Gastrocnemius medialis (tissue), 4 donors: ENCODE data around the gene GFRA3. TPM values are rescaled to one million over a fixed set of nuclear protein-coding genes. Genes with fewer than 3 reads are reported as not detected.
"Not testable (repeated sequence)": the region's sequence is repeated elsewhere in the genome, so short reads cannot be mapped to it uniquely, and the experiment has no call there.

Experiments
- ATAC-seq, 2 donors: fragments of 150-250 bp; one replicate each; pipeline ENCODE4 v1.9.1; 2016
- DNase-seq, 2 donors: peaks; one replicate each; pipeline ENCODE4 v3.0.0-alpha.2; 2019
- H3K27ac ChIP-seq, 4 donors: fragments of 200-600 bp; sonication (generic); 1 replicate in 1 of 4; 2 replicates in 3 of 4; pipeline ENCODE4 v1.5.1; 2016 to 2018; ENCODE audit warnings: mild to moderate bottlenecking in 2 of 4, moderate library complexity in 1 of 4
- H3K27me3 ChIP-seq, 3 donors: fragments of 200-600 bp; sonication (generic) in 2 of 3; 1 replicate in 1 of 3; 2 replicates in 2 of 3; pipeline versions ENCODE4 v1.5.1 to v1.6.0; 2016 to 2019; ENCODE audit warnings: mild to moderate bottlenecking in 1 of 3, moderate library complexity in 1 of 3
- H3K36me3 ChIP-seq, 2 donors: fragments of 200-600 bp; sonication (generic) in 1 of 2; one replicate each; pipeline ENCODE4 v1.5.1; 2017 to 2018
- H3K4me1 ChIP-seq, 2 donors: fragments of 200-600 bp; sonication (generic) in 1 of 2; one replicate each; pipeline ENCODE4 v1.5.1; 2016 to 2017; ENCODE audit warnings: mild to moderate bottlenecking in 2 of 2
- H3K4me3 ChIP-seq, 4 donors: fragments of 200-600 bp; sonication (generic) in 3 of 4; 1 replicate in 1 of 4; 2 replicates in 3 of 4; pipeline ENCODE4 v1.5.1; 2016 to 2019; ENCODE audit warnings: mild to moderate bottlenecking in 2 of 4
- H3K9me3 ChIP-seq, 3 donors: fragments of 200-600 bp; sonication (generic) in 2 of 3; 1 replicate in 1 of 3; 2 replicates in 2 of 3; pipeline ENCODE4 v1.5.1; 2016 to 2019
- POLR2A ChIP-seq, 2 donors: fragments of 450-650 bp; IDR thresholded peaks; one replicate each; pipeline ENCODE4 v1.6.1; 2017; ENCODE audit warnings: antibody characterized with exemption in 2 of 2, mild to moderate bottlenecking in 2 of 2, moderate library complexity in 2 of 2
- in situ Hi-C, 4 donors: fragments of 200-750 bp; cut with MboI; loops; one replicate each; pipeline versions ENCODE4 v1.15.0 to v1.8.0; 2017; ENCODE audit warnings: low sequenced_read_pairs in 4 of 4
- intact Hi-C: fragments of 100-400 bp; cut with DNase I; formaldehyde crosslinking; loops from one replicate; pipeline ENCODE4 v1.15.1; 2023; ENCODE audit warnings: low total_unique reads
- total RNA-seq, 4 donors: library from RNA; depleted of rRNA; stranded (reverse); fragments of >200 nt; gene quantifications; one replicate each; pipeline versions ENCODE4 v1.1.0 to v1.2.3, GENCODE V29; 2016
- TF ChIP-seq, protein P1 (sequence below), 5 experiments: fragments of 450-650 bp in 3 of 5; fragments of 200-600 bp in 2 of 5; sonication (generic) in 2 of 5; IDR thresholded peaks in 4 of 5; conservative IDR thresholded peaks in 1 of 5; 1 replicate in 4 of 5; 2 replicates in 1 of 5; pipeline ENCODE4 v1.5.1; 2016 to 2019; ENCODE audit warnings: antibody characterized with exemption in 5 of 5, mild to moderate bottlenecking in 3 of 5, moderate library complexity in 3 of 5

The GFRA3 gene, protein sequence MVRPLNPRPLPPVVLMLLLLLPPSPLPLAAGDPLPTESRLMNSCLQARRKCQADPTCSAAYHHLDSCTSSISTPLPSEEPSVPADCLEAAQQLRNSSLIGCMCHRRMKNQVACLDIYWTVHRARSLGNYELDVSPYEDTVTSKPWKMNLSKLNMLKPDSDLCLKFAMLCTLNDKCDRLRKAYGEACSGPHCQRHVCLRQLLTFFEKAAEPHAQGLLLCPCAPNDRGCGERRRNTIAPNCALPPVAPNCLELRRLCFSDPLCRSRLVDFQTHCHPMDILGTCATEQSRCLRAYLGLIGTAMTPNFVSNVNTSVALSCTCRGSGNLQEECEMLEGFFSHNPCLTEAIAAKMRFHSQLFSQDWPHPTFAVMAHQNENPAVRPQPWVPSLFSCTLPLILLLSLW
- total RNA-seq: under 1 TPM in 1 of 4 donors, not detected in 3; 0.42 TPM

DNA sequence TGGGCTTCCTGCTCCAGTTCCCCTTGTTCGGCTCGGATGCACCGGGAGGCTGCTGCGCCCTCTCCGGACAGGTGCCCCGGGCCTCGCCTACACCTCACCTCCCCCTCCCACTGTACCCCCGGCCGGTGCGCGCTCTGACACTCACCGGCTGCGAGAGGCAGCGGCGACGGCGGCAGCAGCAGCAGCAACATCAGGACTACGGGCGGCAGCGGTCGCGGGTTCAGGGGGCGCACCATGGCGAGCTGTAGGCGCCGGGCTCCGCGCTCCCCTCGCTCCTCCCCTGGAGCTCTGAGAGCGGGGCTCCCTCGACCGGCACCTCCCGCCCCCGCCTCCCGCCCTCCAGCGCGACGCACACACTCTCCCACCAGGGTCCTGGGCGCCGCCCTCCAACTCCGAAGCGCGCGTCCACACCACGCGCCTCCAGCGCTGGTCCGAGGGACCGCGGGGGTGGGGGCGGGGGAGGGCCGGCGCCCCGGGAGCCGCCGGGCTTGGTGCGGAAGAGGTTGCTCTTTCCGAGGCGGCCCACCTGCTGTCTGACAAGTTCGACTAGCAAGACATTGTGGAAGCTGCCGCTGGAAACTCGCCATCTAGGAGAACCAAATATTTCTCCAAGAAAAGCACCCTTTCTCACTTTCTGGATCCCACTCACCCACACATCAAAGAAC lies at the start of gene GFRA3:
Gene GFRA3, minus strand, starts transcription at position 433 of the 665 bp plus-strand sequence. Its CDS starts 197 bp downstream, at position 236.
- TF ChIP-seq, protein P1, sequence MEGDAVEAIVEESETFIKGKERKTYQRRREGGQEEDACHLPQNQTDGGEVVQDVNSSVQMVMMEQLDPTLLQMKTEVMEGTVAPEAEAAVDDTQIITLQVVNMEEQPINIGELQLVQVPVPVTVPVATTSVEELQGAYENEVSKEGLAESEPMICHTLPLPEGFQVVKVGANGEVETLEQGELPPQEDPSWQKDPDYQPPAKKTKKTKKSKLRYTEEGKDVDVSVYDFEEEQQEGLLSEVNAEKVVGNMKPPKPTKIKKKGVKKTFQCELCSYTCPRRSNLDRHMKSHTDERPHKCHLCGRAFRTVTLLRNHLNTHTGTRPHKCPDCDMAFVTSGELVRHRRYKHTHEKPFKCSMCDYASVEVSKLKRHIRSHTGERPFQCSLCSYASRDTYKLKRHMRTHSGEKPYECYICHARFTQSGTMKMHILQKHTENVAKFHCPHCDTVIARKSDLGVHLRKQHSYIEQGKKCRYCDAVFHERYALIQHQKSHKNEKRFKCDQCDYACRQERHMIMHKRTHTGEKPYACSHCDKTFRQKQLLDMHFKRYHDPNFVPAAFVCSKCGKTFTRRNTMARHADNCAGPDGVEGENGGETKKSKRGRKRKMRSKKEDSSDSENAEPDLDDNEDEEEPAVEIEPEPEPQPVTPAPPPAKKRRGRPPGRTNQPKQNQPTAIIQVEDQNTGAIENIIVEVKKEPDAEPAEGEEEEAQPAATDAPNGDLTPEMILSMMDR (IDR thresholded peaks at IDR 0.05 in 4 of 5, conservative IDR thresholded peaks at IDR 0.05 in 1 of 5): no peak
- TF ChIP-seq POLR2A (IDR thresholded peaks at IDR 0.05): no peak
- no peak within 1 kb of the TSS for H3K27ac ChIP-seq

DNA sequence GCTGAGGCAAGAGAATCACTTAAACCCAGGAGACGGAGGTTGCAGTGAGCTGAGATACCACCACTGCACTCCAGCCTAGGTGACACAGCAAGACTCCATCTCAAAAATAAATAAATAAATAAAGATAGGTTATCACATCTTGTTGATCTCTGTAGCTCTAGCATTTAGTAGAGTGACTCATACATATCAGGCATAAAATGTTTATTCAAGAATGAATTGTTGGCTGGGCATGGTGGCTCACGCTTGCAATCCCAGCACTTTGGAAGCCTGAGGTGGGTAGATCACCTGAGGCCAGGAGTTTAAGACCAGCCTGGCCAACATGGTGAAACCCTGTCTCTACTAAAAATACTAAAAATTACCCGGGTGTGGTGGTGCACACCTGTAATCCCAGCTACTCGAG lies 43.8 kb upstream of the GFRA3 start:
- intact Hi-C loops, H3K36me3 ChIP-seq, H3K9me3 ChIP-seq, H3K27ac ChIP-seq, H3K4me1 ChIP-seq, H3K27me3 ChIP-seq, H3K4me3 ChIP-seq, ATAC-seq, DNase-seq: not testable (repeated sequence)
- in situ Hi-C loops: loop anchor here in 1 of 4 donors (25.0 kb wide), 1 partner anchor 94 kb away; no protein-coding TSS in a partner anchor

More for the DNA sequence above, at the start of gene GFRA3:
- H3K9me3 ChIP-seq: no peaks in the 10 kb centered on the region
- intact Hi-C loops (no loop called here), in situ Hi-C loops (no loop called here)
- peaks cover 0 to 5% of the 10 kb centered on the region in 2 donors for H3K4me1 ChIP-seq
- ATAC-seq (no peak), DNase-seq (no peak)
- peak within 1 kb of the TSS; percentile 32 to 47 (median 42) for H3K4me3 ChIP-seq
- H3K36me3 ChIP-seq: no peaks in the 10 kb centered on the region
- H3K27me3 ChIP-seq: peaks cover 5 to 15% (median 9%) of the 10 kb centered on the region in 3 donors

DNA sequence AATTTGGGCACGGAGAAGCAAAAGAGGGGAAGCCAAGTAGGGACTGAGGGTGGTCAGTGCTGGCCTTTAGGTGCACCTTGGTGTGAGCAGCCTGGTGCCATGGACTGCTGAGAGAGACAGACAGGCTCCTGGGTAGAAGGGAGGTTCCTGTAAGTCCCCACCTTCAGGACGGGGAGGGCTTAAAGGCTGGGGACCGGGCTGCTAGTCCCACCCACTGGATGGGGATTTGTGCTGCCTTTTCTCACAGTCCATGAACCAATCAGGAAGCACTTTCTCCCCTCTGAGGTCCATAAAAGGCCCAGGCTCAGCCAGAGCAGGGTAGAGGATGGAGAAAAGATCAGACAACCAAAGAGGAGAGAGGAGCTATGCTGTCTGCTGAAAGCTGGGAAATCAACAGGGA lies 41.9 kb upstream of the GFRA3 start:
- in situ Hi-C loops: loop anchor here in 1 of 4 donors (25.0 kb wide), 1 partner anchor 96 kb away; no protein-coding TSS in a partner anchor

DNA sequence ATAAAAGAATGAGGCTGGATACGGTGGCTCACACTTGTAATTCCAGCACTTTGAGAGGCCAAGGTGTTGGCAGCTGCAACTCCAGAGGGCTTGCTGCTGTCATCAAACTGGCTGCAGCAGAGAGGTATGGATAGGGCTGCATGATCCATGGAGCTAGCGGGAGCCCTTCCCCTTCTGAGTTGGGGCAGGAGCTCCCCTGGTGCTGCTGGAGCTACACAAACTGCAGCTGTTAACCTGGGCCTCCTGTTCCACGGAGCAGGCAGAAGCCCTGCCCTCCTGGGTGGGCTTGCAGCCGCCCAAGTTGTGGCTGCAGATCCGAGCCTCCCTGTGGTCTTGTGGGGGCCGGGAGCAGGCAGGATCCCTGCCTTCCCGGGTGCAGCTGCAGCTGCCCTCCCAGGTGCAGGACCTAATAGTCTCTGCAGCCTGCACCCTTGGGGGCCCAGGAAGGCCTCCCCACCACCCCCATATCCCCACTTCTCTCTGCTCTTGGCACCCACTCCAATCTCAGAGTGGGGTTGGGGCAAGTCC lies 41.4 kb upstream of the GFRA3 start:
- H3K27ac ChIP-seq: no peak overlapping the region
- ATAC-seq (no peak), DNase-seq (no peak)
- TF ChIP-seq, protein P1 (IDR thresholded peaks at IDR 0.05 in 4 of 5, conservative IDR thresholded peaks at IDR 0.05 in 1 of 5): no peak
- TF ChIP-seq POLR2A (IDR thresholded peaks at IDR 0.05): no peak
- no peaks in the 10 kb centered on the region for H3K9me3 ChIP-seq
- in situ Hi-C loops: loop anchor here in 1 of 4 donors (25.0 kb wide), 1 partner anchor 96 kb away; no protein-coding TSS in a partner anchor
- H3K4me1 ChIP-seq: no peaks in the 10 kb centered on the region
- no peaks in the 10 kb centered on the region for H3K27me3 ChIP-seq
- intact Hi-C loops: no loop called here
- H3K4me3 ChIP-seq: no peak overlapping the region
- no peaks in the 10 kb centered on the region for H3K36me3 ChIP-seq

More for the DNA sequence above, 41.9 kb upstream of the GFRA3 start:
- intact Hi-C loops: no loop called here
- TF ChIP-seq, protein P1 (IDR thresholded peaks at IDR 0.05 in 4 of 5, conservative IDR thresholded peaks at IDR 0.05 in 1 of 5): no peak
- no peak for TF ChIP-seq POLR2A (IDR thresholded peaks at IDR 0.05)
- DNase-seq (no peak), ATAC-seq (no peak)
- H3K4me1 ChIP-seq: no peaks in the 10 kb centered on the region
- no peak overlapping the region for H3K27ac ChIP-seq
- no peaks in the 10 kb centered on the region for H3K9me3 ChIP-seq
- no peaks in the 10 kb centered on the region for H3K36me3 ChIP-seq
- H3K4me3 ChIP-seq: no peak overlapping the region
- no peaks in the 10 kb centered on the region for H3K27me3 ChIP-seq
